ENCODE data around the gene ABL1. TPM values are rescaled to one million over a fixed set of nuclear protein-coding genes. Genes with fewer than 3 reads are reported as not detected.

ABL1 gene
- total RNA-seq, 1 donor from 2014 or later = 118 TPM

DNA sequence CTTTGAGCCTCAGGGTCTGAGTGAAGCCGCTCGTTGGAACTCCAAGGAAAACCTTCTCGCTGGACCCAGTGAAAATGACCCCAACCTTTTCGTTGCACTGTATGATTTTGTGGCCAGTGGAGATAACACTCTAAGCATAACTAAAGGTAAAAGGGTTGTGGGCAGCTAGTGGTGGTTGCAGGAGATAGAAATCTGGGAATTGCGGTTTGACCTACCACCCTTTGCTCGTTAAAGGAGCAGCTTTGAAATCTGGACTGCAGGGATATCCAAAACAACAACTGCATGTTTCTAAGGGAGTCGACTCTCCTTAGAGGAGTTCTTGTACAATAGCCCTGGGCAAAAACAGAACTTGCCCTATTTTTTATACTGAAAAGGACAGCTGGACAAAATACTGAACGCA is 19.0 kb downstream of the ABL1 start:
- no peak for DNase-seq
- H3K4me1 Mint-ChIP-seq (ENCODE audit: low read depth, unreplicated experiment) = peaks cover 34% of the 10 kb centered on the region
- TF ChIP-seq, protein P1, sequence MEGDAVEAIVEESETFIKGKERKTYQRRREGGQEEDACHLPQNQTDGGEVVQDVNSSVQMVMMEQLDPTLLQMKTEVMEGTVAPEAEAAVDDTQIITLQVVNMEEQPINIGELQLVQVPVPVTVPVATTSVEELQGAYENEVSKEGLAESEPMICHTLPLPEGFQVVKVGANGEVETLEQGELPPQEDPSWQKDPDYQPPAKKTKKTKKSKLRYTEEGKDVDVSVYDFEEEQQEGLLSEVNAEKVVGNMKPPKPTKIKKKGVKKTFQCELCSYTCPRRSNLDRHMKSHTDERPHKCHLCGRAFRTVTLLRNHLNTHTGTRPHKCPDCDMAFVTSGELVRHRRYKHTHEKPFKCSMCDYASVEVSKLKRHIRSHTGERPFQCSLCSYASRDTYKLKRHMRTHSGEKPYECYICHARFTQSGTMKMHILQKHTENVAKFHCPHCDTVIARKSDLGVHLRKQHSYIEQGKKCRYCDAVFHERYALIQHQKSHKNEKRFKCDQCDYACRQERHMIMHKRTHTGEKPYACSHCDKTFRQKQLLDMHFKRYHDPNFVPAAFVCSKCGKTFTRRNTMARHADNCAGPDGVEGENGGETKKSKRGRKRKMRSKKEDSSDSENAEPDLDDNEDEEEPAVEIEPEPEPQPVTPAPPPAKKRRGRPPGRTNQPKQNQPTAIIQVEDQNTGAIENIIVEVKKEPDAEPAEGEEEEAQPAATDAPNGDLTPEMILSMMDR (IDR thresholded peaks at IDR 0.05; ENCODE audit: partially characterized antibody, unreplicated experiment) = no peak
- H3K36me3 Mint-ChIP-seq (ENCODE audit: unreplicated experiment) = no peaks in the 10 kb centered on the region
- H3K4me3 Mint-ChIP-seq (ENCODE audit: unreplicated experiment) = no peak overlapping the region
- H3K27ac Mint-ChIP-seq (ENCODE audit: unreplicated experiment) = no peak overlapping the region
- peaks cover 9% of the 10 kb centered on the region for H3K9me3 Mint-ChIP-seq (ENCODE audit: unreplicated experiment)
- peaks cover 13% of the 10 kb centered on the region for H3K27me3 Mint-ChIP-seq (ENCODE audit: unreplicated experiment)

DNA sequence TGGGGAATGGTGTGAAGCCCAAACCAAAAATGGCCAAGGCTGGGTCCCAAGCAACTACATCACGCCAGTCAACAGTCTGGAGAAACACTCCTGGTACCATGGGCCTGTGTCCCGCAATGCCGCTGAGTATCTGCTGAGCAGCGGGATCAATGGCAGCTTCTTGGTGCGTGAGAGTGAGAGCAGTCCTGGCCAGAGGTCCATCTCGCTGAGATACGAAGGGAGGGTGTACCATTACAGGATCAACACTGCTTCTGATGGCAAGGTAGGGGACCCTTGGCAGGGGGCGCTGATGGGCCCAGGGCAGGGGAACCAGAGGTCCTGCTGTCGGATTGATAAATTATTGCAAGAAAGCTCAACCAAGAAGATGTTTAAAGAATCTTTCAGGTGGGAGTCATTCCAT is 19.8 kb downstream of the ABL1 start:
- peaks cover 9% of the 10 kb centered on the region for H3K9me3 Mint-ChIP-seq (ENCODE audit: unreplicated experiment)
- peaks cover 38% of the 10 kb centered on the region for H3K4me1 Mint-ChIP-seq (ENCODE audit: low read depth, unreplicated experiment)
- TF ChIP-seq, protein P1 (IDR thresholded peaks at IDR 0.05; ENCODE audit: partially characterized antibody, unreplicated experiment) = no peak
- H3K27me3 Mint-ChIP-seq (ENCODE audit: unreplicated experiment) = peaks cover 13% of the 10 kb centered on the region
- H3K27ac Mint-ChIP-seq (ENCODE audit: unreplicated experiment) = no peak overlapping the region
- no peak for DNase-seq
- no peaks in the 10 kb centered on the region for H3K36me3 Mint-ChIP-seq (ENCODE audit: unreplicated experiment)
- no peak overlapping the region for H3K4me3 Mint-ChIP-seq (ENCODE audit: unreplicated experiment)

DNA sequence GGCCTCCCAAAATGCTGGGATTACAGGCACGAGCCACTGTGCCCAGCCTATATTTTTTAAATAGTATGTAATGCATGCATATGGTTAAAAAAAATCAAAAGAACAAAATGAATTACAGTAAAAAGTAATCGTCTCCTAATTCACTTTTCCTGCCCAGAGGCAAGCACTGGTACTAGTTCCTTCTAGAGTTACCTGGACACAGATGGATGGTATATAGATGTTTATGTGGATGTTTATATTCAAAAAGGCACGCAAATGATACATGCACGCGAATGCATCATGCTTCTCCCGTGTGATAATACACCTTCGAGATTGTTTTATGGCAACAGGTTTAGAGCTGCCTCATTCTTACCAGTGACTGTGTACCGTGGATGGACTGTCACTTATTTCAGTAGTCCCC is 21.4 kb downstream of the ABL1 start:
- no peak for DNase-seq
- no peaks in the 10 kb centered on the region for H3K36me3 Mint-ChIP-seq (ENCODE audit: unreplicated experiment)
- peak overlapping the region; percentile 97 for H3K27ac Mint-ChIP-seq (ENCODE audit: unreplicated experiment)
- H3K9me3 Mint-ChIP-seq (ENCODE audit: unreplicated experiment) = peaks cover 11% of the 10 kb centered on the region
- TF ChIP-seq, protein P1 (IDR thresholded peaks at IDR 0.05; ENCODE audit: partially characterized antibody, unreplicated experiment) = no peak
- H3K27me3 Mint-ChIP-seq (ENCODE audit: unreplicated experiment) = peaks cover 13% of the 10 kb centered on the region
- no peak overlapping the region for H3K4me3 Mint-ChIP-seq (ENCODE audit: unreplicated experiment)
- H3K4me1 Mint-ChIP-seq (ENCODE audit: low read depth, unreplicated experiment) = peaks cover 47% of the 10 kb centered on the region

DNA sequence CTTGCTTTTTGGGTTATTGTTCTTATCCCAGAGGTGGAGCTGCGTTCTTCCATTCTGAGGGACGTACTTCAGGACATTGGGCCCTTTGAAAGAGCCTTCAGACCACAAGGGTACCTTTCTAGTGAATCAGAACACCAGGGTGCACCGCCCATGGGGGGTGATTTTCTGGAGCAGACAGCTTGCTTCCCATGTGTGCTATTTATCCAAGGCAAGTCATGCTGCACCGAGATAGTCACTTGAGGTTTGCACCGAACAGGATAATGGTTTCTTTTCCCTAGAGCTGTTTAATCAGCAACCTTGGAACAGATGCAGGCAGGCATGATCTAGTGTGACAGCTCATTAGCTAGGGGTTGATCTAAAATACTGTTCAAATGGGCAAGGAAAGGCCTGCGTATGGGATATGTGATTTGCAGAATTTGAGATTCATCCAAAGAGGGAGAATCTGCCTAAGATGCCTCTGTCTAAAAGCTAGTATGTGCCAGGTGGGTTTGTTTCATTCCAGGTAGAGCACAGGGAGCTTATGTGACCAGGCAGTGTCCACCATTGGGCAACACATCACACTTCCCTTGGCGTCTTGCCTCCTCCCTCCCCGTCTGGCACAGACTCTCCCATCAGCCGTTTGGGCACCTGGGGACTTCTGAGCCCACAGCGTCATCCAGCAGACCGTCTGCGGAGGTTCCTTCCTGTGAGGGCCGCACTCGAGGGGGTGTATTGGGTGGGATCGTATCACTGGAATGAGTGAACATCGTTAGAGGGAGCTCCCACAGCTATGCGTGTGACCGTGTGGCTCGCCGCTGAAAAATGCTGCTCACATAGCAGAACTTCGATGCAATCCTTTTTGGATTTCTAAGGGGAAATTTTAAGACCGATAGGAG is 23.0 kb downstream of the ABL1 start:
- no peaks in the 10 kb centered on the region for H3K36me3 Mint-ChIP-seq (ENCODE audit: unreplicated experiment)

More for the DNA sequence above, 23.0 kb downstream of the ABL1 start:
- Mint-ChIP-seq H3K27ac (ENCODE audit: unreplicated experiment) (peak overlapping the region; percentile 97), H3K27me3 (ENCODE audit: unreplicated experiment) (peaks cover 10% of the 10 kb centered on the region), H3K4me3 (ENCODE audit: unreplicated experiment) (peak overlapping the region; percentile 83), H3K4me1 (ENCODE audit: low read depth, unreplicated experiment) (peaks cover 56% of the 10 kb centered on the region), H3K9me3 (ENCODE audit: unreplicated experiment) (peaks cover 9% of the 10 kb centered on the region)
- TF ChIP-seq, protein P1 (IDR thresholded peaks at IDR 0.05; ENCODE audit: partially characterized antibody, unreplicated experiment) = no peak
- DNase-seq = peak; percentile 73

Measured in glutamatergic neuron (in vitro differentiated cells).